Progenitor cell of endocrine pancreas (in vitro differentiated cells): ENCODE results near the gene TAF4. TPM values are rescaled to one million over a fixed set of nuclear protein-coding genes. Genes with fewer than 3 reads are reported as not detected.
"Not testable (repeated sequence)": the region's sequence is repeated elsewhere in the genome, so short reads cannot be mapped to it uniquely, and the experiment has no call there.

Experiments
- DNase-seq: peaks from one replicate; pipeline ENCODE4 v3.0.0; 2021; ENCODE audit warnings: low spot score; ENCODE audit not compliant: unreplicated experiment
- H3K27ac Mint-ChIP-seq: 2 replicates; pipeline ENCODE4 v1.8.0; 2021; ENCODE audit warnings: mild to moderate bottlenecking, moderate library complexity, mixed read lengths
- H3K27me3 Mint-ChIP-seq: 2 replicates; pipeline ENCODE4 v1.8.0; 2021; ENCODE audit warnings: mixed read lengths
- H3K36me3 Mint-ChIP-seq: 2 replicates; pipeline ENCODE4 v1.8.0; 2022; ENCODE audit warnings: mixed read lengths; ENCODE audit not compliant: insufficient read depth
- H3K4me1 Mint-ChIP-seq: 2 replicates; pipeline ENCODE4 v1.8.0; 2021; ENCODE audit warnings: low read depth, mixed read lengths
- H3K4me3 Mint-ChIP-seq: 2 replicates; pipeline ENCODE4 v1.8.0; 2021; ENCODE audit warnings: low read depth, mild to moderate bottlenecking, moderate library complexity, mixed read lengths
- H3K9me3 Mint-ChIP-seq: 2 replicates; pipeline ENCODE4 v1.8.0; 2021; ENCODE audit warnings: low read depth, mixed read lengths
- CTCF ChIP-seq: fragments of 200-600 bp; sonication (generic); IDR thresholded peaks from one replicate; pipeline ENCODE4 v1.5.0; 2021; ENCODE audit warnings: antibody characterized with exemption, mild to moderate bottlenecking; ENCODE audit not compliant: unreplicated experiment
- total RNA-seq: library from RNA; stranded (reverse); gene quantifications from 2 replicates; pipeline ENCODE4 v1.2.1, GENCODE V29; 2021

The TAF4 gene
- total RNA-seq, 1 donor from 2014 or later, result 34.7 TPM

DNA sequence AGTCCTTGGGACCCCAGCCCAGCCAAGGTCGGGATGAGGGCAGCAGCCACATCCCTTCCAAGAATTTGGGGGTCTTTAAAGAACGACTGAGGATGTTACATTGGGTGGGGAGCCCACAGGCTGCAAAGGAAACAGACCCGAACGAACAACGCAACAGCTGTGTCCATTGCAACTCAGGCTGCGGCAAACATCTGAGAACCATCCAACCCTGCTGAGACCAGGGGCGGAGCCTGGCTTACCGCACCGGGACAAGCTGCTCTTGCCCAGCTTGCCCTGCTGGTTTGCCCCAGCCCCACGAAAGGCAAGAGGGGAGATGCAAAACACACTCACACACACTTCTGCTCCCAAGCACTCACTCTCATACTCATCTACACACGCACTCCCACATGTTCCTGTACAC lies 21.5 kb upstream of the TAF4 start:
- Mint-ChIP-seq H3K36me3 (no peaks in the 10 kb centered on the region), H3K27ac (no peak overlapping the region), H3K9me3 (no peaks in the 10 kb centered on the region), H3K4me1 (no peaks in the 10 kb centered on the region), H3K4me3 (no peak overlapping the region), H3K27me3 (peaks cover 2% of the 10 kb centered on the region)
- TF ChIP-seq CTCF, result no peak
- no peak for DNase-seq

- DNase-seq, result no peak
- TF ChIP-seq CTCF, result no peak
- no peak overlapping the region for H3K27ac Mint-ChIP-seq
- peaks cover 7% of the 10 kb centered on the region for H3K27me3 Mint-ChIP-seq
- no peaks in the 10 kb centered on the region for H3K36me3 Mint-ChIP-seq
- H3K4me3 Mint-ChIP-seq, result no peak overlapping the region
- no peaks in the 10 kb centered on the region for H3K4me1 Mint-ChIP-seq
- H3K9me3 Mint-ChIP-seq, result no peaks in the 10 kb centered on the region
These were observed 19.5 kb upstream of the TAF4 start for GRCh38 chr20:62085206-62085605.

DNA sequence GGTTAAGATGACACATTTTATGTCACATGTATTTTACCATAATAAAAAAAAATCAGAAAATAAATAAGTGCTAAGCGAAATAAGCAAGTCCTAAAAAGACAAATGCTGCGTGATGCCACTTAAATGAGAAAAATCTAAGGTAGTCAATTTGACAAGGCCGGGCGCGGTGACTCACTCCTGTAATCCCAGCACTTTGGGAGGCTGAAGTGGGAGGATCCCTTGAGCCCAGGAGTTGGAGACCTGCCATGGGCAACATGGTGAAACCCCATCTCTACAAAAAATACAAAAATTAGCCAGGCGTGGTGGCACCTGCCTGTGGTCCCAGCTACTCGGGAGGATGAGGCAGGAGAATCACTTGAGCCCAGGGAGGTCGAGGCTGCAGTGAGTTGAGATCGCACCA lies 18.5 kb upstream of the TAF4 start:
- not testable (repeated sequence) for H3K27me3 Mint-ChIP-seq, H3K4me1 Mint-ChIP-seq, H3K4me3 Mint-ChIP-seq, H3K27ac Mint-ChIP-seq, H3K9me3 Mint-ChIP-seq, DNase-seq, H3K36me3 Mint-ChIP-seq

- H3K4me1 Mint-ChIP-seq, result no peaks in the 10 kb centered on the region
- no peaks in the 10 kb centered on the region for H3K36me3 Mint-ChIP-seq
- peaks cover 11% of the 10 kb centered on the region for H3K27me3 Mint-ChIP-seq
- no peak for DNase-seq
- H3K9me3 Mint-ChIP-seq, result no peaks in the 10 kb centered on the region
- H3K4me3 Mint-ChIP-seq, result no peak overlapping the region
- H3K27ac Mint-ChIP-seq, result no peak overlapping the region
- TF ChIP-seq CTCF, result no peak
These were observed 17.6 kb upstream of the TAF4 start for GRCh38 chr20:62083312-62083711.

GRCh38 chr20:62080249-62080990 lies 14.7 kb upstream of the TAF4 start:
- H3K27me3 Mint-ChIP-seq, result peaks cover 11% of the 10 kb centered on the region
- no peak for TF ChIP-seq CTCF

DNA sequence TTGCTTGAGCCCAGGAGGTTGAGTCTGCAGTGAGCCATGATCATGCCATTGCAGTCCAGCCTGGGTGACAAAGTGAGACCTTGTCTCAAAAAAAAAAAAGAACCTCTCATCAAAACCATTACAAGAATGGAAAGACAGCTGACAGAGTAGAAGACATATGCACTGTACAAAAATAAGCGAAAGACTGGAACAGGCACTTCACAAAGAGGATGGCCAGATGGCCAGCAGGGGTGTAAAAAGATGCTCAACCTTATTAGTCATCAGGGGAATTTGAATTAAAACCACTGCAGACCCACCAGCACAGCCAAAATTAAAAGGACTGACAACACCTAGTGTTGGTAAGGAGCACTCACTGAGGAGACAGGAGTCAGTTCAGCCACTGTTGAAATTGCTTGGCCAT lies 13.5 kb upstream of the TAF4 start:
- no peak overlapping the region for H3K4me3 Mint-ChIP-seq
- no peak for DNase-seq
- H3K9me3 Mint-ChIP-seq, result peaks cover 10% of the 10 kb centered on the region
- H3K4me1 Mint-ChIP-seq, result no peaks in the 10 kb centered on the region
- no peak overlapping the region for H3K27ac Mint-ChIP-seq
- H3K27me3 Mint-ChIP-seq, result peaks cover 11% of the 10 kb centered on the region
- no peak for TF ChIP-seq CTCF
- H3K36me3 Mint-ChIP-seq, result peaks cover 4% of the 10 kb centered on the region

More at GRCh38 chr20:62080249-62080990, 14.7 kb upstream of the TAF4 start:
- H3K36me3 Mint-ChIP-seq, result peaks cover 2% of the 10 kb centered on the region
- no peak overlapping the region for H3K4me3 Mint-ChIP-seq
- no peaks in the 10 kb centered on the region for H3K4me1 Mint-ChIP-seq
- no peak overlapping the region for H3K27ac Mint-ChIP-seq
- DNase-seq, result no peak
- H3K9me3 Mint-ChIP-seq, result peaks cover 3% of the 10 kb centered on the region
